SK-N-SH treated with all-trans-retinoic acid at 6 μM for 48 hours (cell line): ENCODE results near the gene ARMH4.
"Not testable (repeated sequence)": the region's sequence is repeated elsewhere in the genome, so short reads cannot be mapped to it uniquely, and the experiment has no call there.

Experiments used
- ESRRG ChIP-seq: fragments of 250-450 bp; sonication (Bioruptor Pico); IDR thresholded peaks from 2 replicates; pipeline ENCODE4 v1.6.1; 2021; ENCODE audit warnings: mild to moderate bottlenecking
- GLIS3 ChIP-seq: fragments of 250-450 bp; sonication (Bioruptor Pico); IDR thresholded peaks from 2 replicates; pipeline ENCODE4 v1.5.0; 2020; ENCODE audit warnings: mild to moderate bottlenecking, moderate library complexity
- ISL1 ChIP-seq: fragments of 250-450 bp; sonication (Bioruptor Pico); IDR thresholded peaks from 2 replicates; pipeline ENCODE4 v2.1.2; 2022; ENCODE audit warnings: mild to moderate bottlenecking, moderate library complexity
- OSR1 ChIP-seq: fragments of 250-450 bp; sonication (Bioruptor Pico); IDR thresholded peaks from 2 replicates; pipeline ENCODE4 v1.8.0; 2022; ENCODE audit warnings: moderate library complexity, mild to moderate bottlenecking, inconsistent platforms
- POU6F1 ChIP-seq: fragments of 250-450 bp; sonication (Bioruptor Pico); IDR thresholded peaks from 2 replicates; pipeline ENCODE4 v1.8.0; 2021; ENCODE audit warnings: low read depth, mild to moderate bottlenecking, moderate library complexity, borderline replicate concordance
- PPARA ChIP-seq: fragments of 250-450 bp; sonication (Bioruptor Pico); IDR thresholded peaks from 2 replicates; pipeline ENCODE4 v1.5.0; 2020; ENCODE audit warnings: mild to moderate bottlenecking, borderline replicate concordance
- RARB ChIP-seq: fragments of 250-450 bp; sonication (Bioruptor Pico); IDR thresholded peaks from 2 replicates; pipeline ENCODE4 v1.8.0; 2021; ENCODE audit warnings: mild to moderate bottlenecking, moderate library complexity
- ZFP3 ChIP-seq: fragments of 250-450 bp; sonication (Bioruptor Pico); IDR thresholded peaks from 2 replicates; pipeline ENCODE4 v1.5.0; 2020; ENCODE audit warnings: mild to moderate bottlenecking, moderate library complexity
- ZFP30 ChIP-seq: fragments of 450-650 bp; formaldehyde crosslinking; IDR thresholded peaks from 2 replicates; pipeline ENCODE4 v1.5.0; 2022; ENCODE audit warnings: mild to moderate bottlenecking, moderate library complexity

GRCh38 chr14:58122546-58122945 is 29.5 kb downstream of the ARMH4 start:
- not testable (repeated sequence) for TF ChIP-seq POU6F1; ZFP3; PPARA (CRISPR knock-in tag); RARB; ZFP30 (CRISPR knock-in tag); ISL1 (CRISPR knock-in tag); GLIS3 (CRISPR knock-in tag); OSR1; ESRRG
